GM12892 (cell line): ENCODE data around the gene NCK2.

ENCODE experiments used
- POLR2A ChIP-seq: IDR thresholded peaks from 2 replicates; pipeline ENCODE4 v1.6.1; 2011; ENCODE audit warnings: low read depth, low read length, control low read depth
- POLR2AphosphoS5 ChIP-seq: IDR thresholded peaks from 2 replicates; pipeline ENCODE4 v1.6.1; 2011; ENCODE audit warnings: low read depth, low read length, control low read depth
- TAF1 ChIP-seq: IDR thresholded peaks from 2 replicates; pipeline ENCODE4 v1.6.1; 2011; ENCODE audit warnings: low read depth, mild to moderate bottlenecking, control low read depth, low read length, borderline replicate concordance

GRCh38 chr2:105732101-105732500 is 12.6 kb upstream of the NCK2 start:
- TF ChIP-seq POLR2A, result no peak
- no peak for TF ChIP-seq POLR2AphosphoS5
- no peak for TF ChIP-seq TAF1
